Stomach (tissue), 9 donors: ENCODE data around the gene PPP1R12A. TPM values are rescaled to one million over a fixed set of nuclear protein-coding genes. Genes with fewer than 3 reads are reported as not detected.

ENCODE experiments used
- DNase-seq, 2 donors: peaks; one replicate each; pipeline versions ENCODE4 v3.0.0 to v3.0.0-alpha.2; 2013 to 2019
- H3K27ac ChIP-seq, 5 donors: fragments of 200-600 bp in 4 of 5; sonication (generic) in 4 of 5; one replicate each; pipeline ENCODE4 v1.5.1; 2013 to 2019; ENCODE audit warnings: mild to moderate bottlenecking in 1 of 5, moderate library complexity in 1 of 5
- H3K27me3 ChIP-seq, 3 donors: fragments of 200-600 bp; sonication (generic); one replicate each; pipeline ENCODE4 v1.5.1; 2017 to 2019; ENCODE audit warnings: mixed run types in 1 of 3
- H3K36me3 ChIP-seq, 4 donors: fragments of 200-600 bp; sonication (generic); 1 replicate in 3 of 4; 2 replicates in 1 of 4; pipeline ENCODE4 v1.5.1; 2016 to 2019
- H3K4me1 ChIP-seq, 4 donors: fragments of 200-600 bp; sonication (generic); one replicate each; pipeline ENCODE4 v1.5.1; 2016 to 2019
- H3K4me3 ChIP-seq, 4 donors: fragments of 200-600 bp; sonication (generic) in 3 of 4; one replicate each; pipeline ENCODE4 v1.5.1; 2016 to 2019; ENCODE audit warnings: mild to moderate bottlenecking in 1 of 4
- H3K9me3 ChIP-seq, 4 donors: fragments of 200-600 bp; sonication (generic); one replicate each; pipeline ENCODE4 v1.5.1; 2016 to 2019
- EP300 ChIP-seq: sonication (generic); formaldehyde crosslinking; IDR thresholded peaks from one replicate; pipeline ENCODE4 v1.6.1; 2017; ENCODE audit warnings: antibody characterized with exemption
- POLR2A ChIP-seq, 4 donors: fragments of 450-650 bp; IDR thresholded peaks; one replicate each; pipeline ENCODE4 v1.6.1; 2016; ENCODE audit warnings: antibody characterized with exemption in 4 of 4, control low read depth in 2 of 4, mild to moderate bottlenecking in 1 of 4, moderate library complexity in 1 of 4
- POLR2AphosphoS5 ChIP-seq, 3 donors: sonication (generic); formaldehyde crosslinking; IDR thresholded peaks; one replicate each; pipeline ENCODE4 v1.6.1; 2016; ENCODE audit warnings: antibody characterized with exemption in 3 of 3
- WGBS, 5 donors: extraction: QIAGEN DNeasy Blood & Tissue Kit in 3 of 5; methylation state at CpG; one replicate each; pipeline versions ENCODE4 v1.1.5 to v1.1.7; 2013 to 2018; 5-methylcytosine and 5-hydroxymethylcytosine counted together
- intact Hi-C: fragments of 100-400 bp; cut with DNase I; formaldehyde crosslinking; loops from one replicate; pipeline ENCODE4 v1.15.1; 2023; ENCODE audit warnings: low total_unique reads
- polyA plus RNA-seq, 3 donors: library from polyadenylated mRNA; stranded (reverse); fragments of 200-250 nt; gene quantifications; one replicate each; pipeline ENCODE4 v1.2.3, GENCODE V29; 2013
- small RNA-seq, 4 donors: library from RNA; depleted of rRNA; stranded (forward); fragments of <200 nt; gene quantifications; one replicate each; pipeline ENCODE3, GENCODE V24; 2016
- total RNA-seq, 5 donors: library from RNA; depleted of rRNA; stranded (reverse); fragments of >200 nt; gene quantifications; one replicate each; pipeline versions ENCODE4 v1.1.0 to v1.2.3, GENCODE V29; 2014 to 2016
- TF ChIP-seq, protein P1 (sequence below), 7 experiments: fragments of 450-650 bp in 4 of 7; fragments of 200-600 bp in 3 of 7; sonication (generic) in 3 of 7; IDR thresholded peaks; one replicate each; pipeline ENCODE4 v1.5.1; 2016 to 2019; ENCODE audit warnings: antibody characterized with exemption in 7 of 7, control low read depth in 2 of 7, mild to moderate bottlenecking in 1 of 7
- donor health status: healthy with polysubstance abuse.
- donor health status: Bipolar disorder and iron deficiency.
- donor health status: healthy.

The PPP1R12A gene
- total and polyA plus RNA-seq, 8 donors: 7.5 to 425 (median 112) TPM

GRCh38 chr12:79732638-79733037 is 202.3 kb downstream of the PPP1R12A start:
- DNase-seq: no peak
- intact Hi-C loops: no loop called here
- H3K9me3 ChIP-seq: no peaks in the 10 kb centered on the region
- no peaks in the 10 kb centered on the region for H3K4me1 ChIP-seq
- H3K27ac ChIP-seq: no peak overlapping the region
- no peak overlapping the region for H3K4me3 ChIP-seq
- H3K27me3 ChIP-seq: no peaks in the 10 kb centered on the region
- no peak for TF ChIP-seq EP300
- TF ChIP-seq POLR2A (IDR thresholded peaks at IDR 0.05): no peak
- TF ChIP-seq, protein P1, sequence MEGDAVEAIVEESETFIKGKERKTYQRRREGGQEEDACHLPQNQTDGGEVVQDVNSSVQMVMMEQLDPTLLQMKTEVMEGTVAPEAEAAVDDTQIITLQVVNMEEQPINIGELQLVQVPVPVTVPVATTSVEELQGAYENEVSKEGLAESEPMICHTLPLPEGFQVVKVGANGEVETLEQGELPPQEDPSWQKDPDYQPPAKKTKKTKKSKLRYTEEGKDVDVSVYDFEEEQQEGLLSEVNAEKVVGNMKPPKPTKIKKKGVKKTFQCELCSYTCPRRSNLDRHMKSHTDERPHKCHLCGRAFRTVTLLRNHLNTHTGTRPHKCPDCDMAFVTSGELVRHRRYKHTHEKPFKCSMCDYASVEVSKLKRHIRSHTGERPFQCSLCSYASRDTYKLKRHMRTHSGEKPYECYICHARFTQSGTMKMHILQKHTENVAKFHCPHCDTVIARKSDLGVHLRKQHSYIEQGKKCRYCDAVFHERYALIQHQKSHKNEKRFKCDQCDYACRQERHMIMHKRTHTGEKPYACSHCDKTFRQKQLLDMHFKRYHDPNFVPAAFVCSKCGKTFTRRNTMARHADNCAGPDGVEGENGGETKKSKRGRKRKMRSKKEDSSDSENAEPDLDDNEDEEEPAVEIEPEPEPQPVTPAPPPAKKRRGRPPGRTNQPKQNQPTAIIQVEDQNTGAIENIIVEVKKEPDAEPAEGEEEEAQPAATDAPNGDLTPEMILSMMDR (IDR thresholded peaks at IDR 0.05): no peak
- TF ChIP-seq POLR2AphosphoS5 (IDR thresholded peaks at IDR 0.05): no peak
- no peaks in the 10 kb centered on the region for H3K36me3 ChIP-seq

- no peaks in the 10 kb centered on the region for H3K27me3 ChIP-seq
- no peak for TF ChIP-seq EP300
- TF ChIP-seq POLR2A (IDR thresholded peaks at IDR 0.05): no peak
- TF ChIP-seq POLR2AphosphoS5 (IDR thresholded peaks at IDR 0.05): no peak
- TF ChIP-seq, protein P1 (IDR thresholded peaks at IDR 0.05): no peak
- intact Hi-C loops: no loop called here
- no peaks in the 10 kb centered on the region for H3K36me3 ChIP-seq
- no peaks in the 10 kb centered on the region for H3K9me3 ChIP-seq
- DNase-seq: no peak
- no peak overlapping the region for H3K4me3 ChIP-seq
- H3K4me1 ChIP-seq: no peaks in the 10 kb centered on the region
- 78 to 94% (median 91%) methylated on average over 1 of the region's 1 CpG for WGBS, 5 donors
- no peak overlapping the region for H3K27ac ChIP-seq
Observed at GRCh38 chr12:79725987-79726386, 208.9 kb downstream of the PPP1R12A start.

Small RNA genes within 50 kb of the gene (small RNA-seq; reads per million reads assigned to genes)
- 0 reads per million in 4 donors for gene RNA5SP363

Other genes starting within 250 kb of the PPP1R12A start
- 100 to 1,000 TPM in 3 of 5 donors, 10 to 100 TPM in 2; 75.6 to 662 (median 391) TPM for gene PAWR, start 244.1 kb downstream of the PPP1R12A start, total RNA-seq
- 10 to 100 TPM; 10.1 to 23.3 (median 19.9) TPM for gene PAWR, start 244.1 kb downstream of the PPP1R12A start, polyA plus RNA-seq
- 1 to 10 TPM in 2 of 5 donors, under 1 TPM in 1, not detected in 2; 0.58 to 1.7 (median 1.3) TPM for gene OTOGL, start 164.4 kb upstream of the PPP1R12A start, total RNA-seq
- gene OTOGL, start 164.4 kb upstream of the PPP1R12A start, polyA plus RNA-seq: under 1 TPM in 1 of 3 donors, not detected in 2; 0.70 TPM